Measurements from ENCODE around the gene ABHD11.

Gene ABHD11

DNA sequence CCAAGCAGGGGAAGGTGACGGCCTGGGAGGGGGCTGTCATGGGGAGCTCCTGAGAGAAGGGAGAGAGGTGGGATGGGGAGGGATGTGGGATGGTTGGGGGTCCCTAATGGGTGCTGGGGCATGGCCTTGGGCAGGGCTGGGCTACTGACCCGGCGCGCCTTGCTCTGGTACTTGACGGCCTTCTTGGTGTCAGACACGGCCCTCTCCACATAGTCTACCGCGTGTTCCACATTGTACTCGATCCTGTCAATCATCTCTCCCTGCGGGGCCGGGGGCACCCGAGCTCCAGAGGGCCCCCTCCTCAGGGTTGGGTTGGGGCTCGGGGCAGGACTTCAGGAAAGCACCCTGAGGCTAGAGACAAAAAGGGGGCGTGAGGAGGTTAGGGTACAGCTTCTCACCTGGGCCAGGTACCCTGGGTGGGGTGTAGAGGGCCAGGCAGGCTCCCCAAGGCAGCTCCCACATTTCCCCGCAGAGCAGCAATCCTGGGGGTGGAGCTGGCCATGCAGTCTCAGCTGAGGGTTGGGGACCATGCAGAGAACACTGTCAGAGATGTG lies 37.9 kb downstream of the ABHD11 start:
- no peak for DNase-seq

DNA sequence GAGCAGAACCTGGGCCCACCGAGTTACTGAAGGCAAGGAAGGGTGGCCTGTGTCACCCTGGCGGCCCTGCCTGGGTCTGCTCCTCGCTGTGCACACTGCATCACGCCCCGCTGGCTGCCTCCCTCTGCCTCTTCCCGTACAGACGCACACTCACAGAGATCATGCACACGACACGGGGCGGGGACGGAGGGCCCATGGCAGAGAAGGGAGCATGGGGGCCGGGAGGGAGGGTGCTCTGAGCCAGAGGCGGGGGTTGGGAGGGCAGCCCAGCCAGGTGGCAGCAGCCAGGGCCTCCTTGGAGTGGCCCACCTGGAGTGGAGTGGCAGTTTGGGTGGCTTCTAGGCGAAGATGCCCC lies 38.6 kb downstream of the ABHD11 start:
- DNase-seq: no peak

GRCh38 chr7:73699370-73700068 lies 39.1 kb downstream of the ABHD11 start:
- no peak for DNase-seq

DNA sequence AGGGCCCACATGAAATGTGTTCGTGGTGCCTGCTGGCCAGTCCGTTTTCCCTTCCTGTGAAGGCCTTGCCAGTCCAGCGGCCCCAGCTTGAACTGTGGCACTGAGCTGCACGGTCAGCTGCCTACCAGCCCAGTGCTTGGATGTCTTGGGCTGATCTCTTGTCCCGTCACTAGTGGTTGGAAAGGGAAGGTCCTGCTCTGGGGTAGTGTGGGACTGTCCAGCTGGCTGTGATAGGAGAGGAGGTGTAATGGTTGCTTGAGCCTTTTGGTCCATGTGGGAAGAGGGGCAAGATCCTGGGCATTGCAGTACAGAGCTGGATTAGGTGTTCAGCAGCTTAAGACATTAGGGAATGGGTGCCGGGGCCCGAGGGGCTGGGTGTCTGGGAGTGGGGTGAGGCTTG lies 40.2 kb downstream of the ABHD11 start:
- DNase-seq: no peak

- DNase-seq: no peak
These were observed 42.2 kb downstream of the ABHD11 start for GRCh38 chr7:73696372-73696771.

DNA sequence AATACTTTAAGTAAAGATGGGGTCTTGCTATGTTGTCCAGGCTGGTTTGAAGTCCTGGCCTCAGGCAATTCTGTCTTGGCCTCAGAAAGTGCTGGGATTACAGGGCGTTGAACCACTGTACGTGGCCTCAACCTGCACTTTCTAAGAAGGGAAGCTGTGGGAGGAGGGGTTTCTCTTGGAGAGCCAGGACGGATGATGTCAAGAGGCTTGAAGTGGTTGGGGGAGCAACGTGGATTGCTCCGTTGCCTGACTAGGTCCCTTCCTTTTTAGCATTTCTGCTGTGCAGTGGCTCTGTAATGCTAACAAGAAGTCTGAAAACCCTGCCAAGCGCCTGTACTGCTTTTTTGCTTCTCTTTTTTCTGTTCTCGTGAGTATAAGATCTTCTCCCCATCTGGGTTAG lies 48.0 kb downstream of the ABHD11 start:
- DNase-seq: no peak

- DNase-seq: no peak
These were observed 50.3 kb downstream of the ABHD11 start for GRCh38 chr7:73688288-73688687.
